AG09319 (cell line): Measurements from ENCODE around the gene CD1D.

Experiments
- DNase-seq: peaks from one replicate; pipeline ENCODE4 v3.0.0-alpha.2; 2010; ENCODE audit warnings: low read depth; ENCODE audit errors: extremely low read depth
- CTCF ChIP-seq: IDR thresholded peaks from 2 replicates; pipeline ENCODE4 v1.5.1; 2011; ENCODE audit warnings: low read depth, mild to moderate bottlenecking, inconsistent platforms, low read length, moderate library complexity

The CD1D gene

GRCh38 chr1:158180741-158181576 lies at the start of gene CD1D:
Gene CD1D (plus strand): TSS chr1:158180895. CDS start chr1:158181102, 207 bp downstream.
- DNase-seq, result no peak
- no peak for TF ChIP-seq CTCF

GRCh38 chr1:158131217-158131616 lies 49.5 kb upstream of the CD1D start:
- no peak for DNase-seq
- no peak for TF ChIP-seq CTCF

GRCh38 chr1:158140764-158141192 lies 39.9 kb upstream of the CD1D start:
- DNase-seq, result no peak
- TF ChIP-seq CTCF, result no peak

- DNase-seq, result peak; percentile 28
- TF ChIP-seq CTCF, result no peak
Measured at GRCh38 chr1:158145173-158145719, 35.4 kb upstream of the CD1D start.

- TF ChIP-seq CTCF, result no peak
- DNase-seq, result no peak
Measured at GRCh38 chr1:158146165-158146564, 34.5 kb upstream of the CD1D start.

- TF ChIP-seq CTCF, result no peak
- no peak for DNase-seq
Measured at GRCh38 chr1:158146739-158147138, 34.0 kb upstream of the CD1D start.

GRCh38 chr1:158147401-158147800 lies 33.3 kb upstream of the CD1D start:
- no peak for TF ChIP-seq CTCF
- no peak for DNase-seq
